ENCODE data around the gene ERBB2. TPM values are rescaled to one million over a fixed set of nuclear protein-coding genes. Genes with fewer than 3 reads are reported as not detected.

ERBB2 gene
- total and polyA plus RNA-seq, 2 of the 13 experiments (the other 11 are each of a cell fraction or from before 2014, with no cell fraction given) = 57.7 to 64.1 TPM

- CTCF ChIA-PET (ENCODE audit: low intra/inter-chr PET ratio, low total read pairs) = no interaction called here
- H4K20me1 ChIP-seq (ENCODE audit: insufficient read depth, low read length) = peaks cover 14% of the 10 kb centered on the region; the same call in 1 of the 2 replicates
- H3K4me1 ChIP-seq (ENCODE audit: insufficient read depth, low read length) = peaks cover 46% of the 10 kb centered on the region
- no peak overlapping the region for H3K9ac ChIP-seq (ENCODE audit: insufficient read depth, low read depth, low read length)
- peaks cover 39 to 50% of the 10 kb centered on the region in 2 experiments for H3K36me3 ChIP-seq (replicated peaks in 1 of 2; ENCODE audit: control insufficient read depth in 1 of 2, insufficient read depth in 2 of 2, low read length in 2 of 2)
- DNase-seq (ENCODE audit: low spot score) (no peak), FAIRE-seq (no peak), ATAC-seq (no peak)
- H3K79me2 ChIP-seq (ENCODE audit: insufficient read depth, low read length) = peaks cover 39% of the 10 kb centered on the region
- H3K27ac ChIP-seq (ENCODE audit: extremely low read length, insufficient read depth, low read length) = no peak overlapping the region
- BruUV-seq (replicated peaks) = no TSS peak
- in situ Hi-C loops (cut with HindIII; ENCODE audit: extremely low pct_ligation_motif_present, low pct_unique_long_range_greater_than_20kb) = no loop called here
- POLR2A ChIA-PET = interaction anchor here (1.0 to 3.0 kb wide), 2 partner anchors 24 to 31 kb away, joined by 4 to 8 read pairs; partner anchors contain the start of genes GRB7 and MIEN1
- H3K4me2 ChIP-seq (ENCODE audit: low read depth, low read length) = no peak overlapping the region
- intact Hi-C loops (cut with micrococcal nuclease; ENCODE audit: unreplicated experiment) = no loop called here
- WGBS (ENCODE audit: low lambda C conversion rate) = 98% methylated on average over 8 of the region's 8 CpGs
- no peak overlapping the region for H2AFZ ChIP-seq (ENCODE audit: low read length)
- H3K9me3 ChIP-seq (ENCODE audit: low read length) = no peaks in the 10 kb centered on the region
- no peaks in the 10 kb centered on the region for H3K27me3 ChIP-seq (ENCODE audit: control insufficient read depth in 1 of 2, insufficient read depth in 2 of 2, low read length in 2 of 2)
- no peak overlapping the region for H3K4me3 ChIP-seq (replicated peaks in 1 of 3; ENCODE audit: insufficient read depth in 1 of 3, low read depth in 2 of 3, low read length in 3 of 3)
- TF ChIP-seq FOXP1 (IDR thresholded peaks at IDR 0.05) (no peak), FOXP1 (CRISPR knock-in tag; IDR thresholded peaks at IDR 0.05) (no peak), HNRNPLL (IDR thresholded peaks at IDR 0.05; ENCODE audit: low read depth, low read length, poor library complexity, severe bottlenecking) (no peak), ZNF770 (CRISPR knock-in tag; IDR thresholded peaks at IDR 0.05) (no peak), XRCC5 (optimal IDR thresholded peaks at IDR 0.05; ENCODE audit: low read length) (no peak), CREB3 (CRISPR knock-in tag; IDR thresholded peaks at IDR 0.05) (no peak), RFXAP (CRISPR knock-in tag; IDR thresholded peaks at IDR 0.05; ENCODE audit: borderline replicate concordance) (no peak), RBM39 (IDR thresholded peaks at IDR 0.05; ENCODE audit: low read depth, low read length, poor library complexity, severe bottlenecking) (no peak), NR0B2 (CRISPR knock-in tag; IDR thresholded peaks at IDR 0.05) (no peak), ZNF235 (CRISPR knock-in tag; IDR thresholded peaks at IDR 0.05; ENCODE audit: borderline replicate concordance) (no peak), NFE2 (CRISPR knock-in tag; IDR thresholded peaks at IDR 0.05) (no peak), E2F1 (CRISPR knock-in tag; IDR thresholded peaks at IDR 0.05) (no peak), ZNF629 (CRISPR knock-in tag; conservative IDR thresholded peaks at IDR 0.05) (no peak), HOXA7 (CRISPR knock-in tag; IDR thresholded peaks at IDR 0.05) (no peak), FIP1L1 (IDR thresholded peaks at IDR 0.05; ENCODE audit: borderline replicate concordance, insufficient read depth, low read depth, low read length) (no peak), ZNF260 (CRISPR knock-in tag; IDR thresholded peaks at IDR 0.05; ENCODE audit: borderline replicate concordance, low read depth) (no peak)
Observed at GRCh38 chr17:39706383-39706782, 6.5 kb downstream of the ERBB2 start.
